Kidney (tissue), 14 donors: ENCODE results near the gene CEP57L1. TPM values are rescaled to one million over a fixed set of nuclear protein-coding genes. Genes with fewer than 3 reads are reported as not detected.

Experiments
- DNase-seq, 5 donors: peaks; one replicate each; pipeline ENCODE4 v3.0.0-alpha.2; 2013 to 2020
- FAIRE-seq: peaks from 2 replicates; lab custom pipeline; 2012; peaks lifted over from hg19 to GRCh38; lab: Jason Lieb, UNC
- H3K27ac ChIP-seq, 2 donors: one replicate each; pipeline ENCODE4 v1.7.0; 2013; ENCODE audit warnings: low read depth in 2 of 2, low read length in 2 of 2, inconsistent platforms in 1 of 2
- H3K27me3 ChIP-seq: one replicate; pipeline ENCODE4 v1.7.1; 2013; ENCODE audit warnings: low read length, inconsistent platforms; ENCODE audit not compliant: control insufficient read depth, insufficient read depth
- H3K36me3 ChIP-seq, 3 donors: one replicate each; pipeline versions ENCODE4 v1.7.0 to v1.7.1; 2013; ENCODE audit warnings: low read length in 3 of 3, control low read depth in 1 of 3, inconsistent platforms in 1 of 3; ENCODE audit not compliant: insufficient read depth in 3 of 3, control insufficient read depth in 2 of 3
- H3K4me1 ChIP-seq, 3 donors: one replicate each; pipeline versions ENCODE4 v1.7.0 to v1.7.1; 2013; ENCODE audit warnings: low read length in 3 of 3, inconsistent platforms in 1 of 3, low read depth in 1 of 3; ENCODE audit not compliant: control insufficient read depth in 2 of 3, insufficient read depth in 2 of 3
- H3K4me3 ChIP-seq, 3 donors: one replicate each; pipeline versions ENCODE4 v1.7.0 to v1.8.1; 2013; ENCODE audit warnings: low read length in 3 of 3, control low read depth in 1 of 3, inconsistent platforms in 1 of 3
- H3K9ac ChIP-seq, 3 donors: one replicate each; pipeline versions ENCODE4 v1.7.0 to v1.7.1; 2013; ENCODE audit warnings: low read length in 3 of 3, control low read depth in 1 of 3, inconsistent platforms in 1 of 3
- H3K9me3 ChIP-seq, 3 donors: one replicate each; pipeline versions ENCODE4 v1.7.0 to v1.7.1; 2013; ENCODE audit warnings: low read length in 3 of 3, control low read depth in 1 of 3, inconsistent platforms in 1 of 3; ENCODE audit not compliant: control insufficient read depth in 2 of 3, insufficient read depth in 1 of 3
- CTCF ChIP-seq: IDR thresholded peaks from 3 replicates; pipeline ENCODE4 v1.5.1; 2012; ENCODE audit warnings: mild to moderate bottlenecking, moderate library complexity, borderline replicate concordance; ENCODE audit not compliant: insufficient read depth; ENCODE audit errors: extremely low read depth
- intact Hi-C: fragments of 100-400 bp; cut with DNase I; formaldehyde crosslinking; loops from one replicate; pipeline ENCODE4 v1.11.1; 2022
- polyA plus RNA-seq: library from polyadenylated mRNA; stranded (reverse); fragments of 350-450 nt; fragmentation: Illumina TruSeq; extraction: RNeasy Lipid Tissue Mini Kit (QIAGEN cat#74804); gene quantifications from one replicate; pipeline ENCODE4 v1.2.3, GENCODE V29; 2014; ENCODE audit warnings: low read depth, low replicate concordance; ENCODE audit not compliant: insufficient read depth
- total RNA-seq: library from RNA; stranded (reverse); fragmentation: NEBNext Ultra II Directional; extraction: Animal tissue kit (Norgen Biotek cat#: 25700); gene quantifications from one replicate; pipeline ENCODE4 v1.2.1, GENCODE V29; 2021
- donor health status: control.
- donor health status: control.
- donor health status: control.
- donor health status: control.
- donor health status: control.
- donor health status: DM: yes; HTN: yes; CAD: no.
- donor health status: Normal renal cell carcinoma (clear cell type).

The CEP57L1 gene
- total and polyA plus RNA-seq, 2 donors from 2014 or later: 6.3 to 10.6 TPM

- intact Hi-C loops: loop anchor here (10.0 kb wide), 1 partner anchor 202 kb away; the partner anchor contains the start of gene CD164
- FAIRE-seq: no peak
- no peak overlapping the region for H3K27ac ChIP-seq
Measured at GRCh38 chr6:109183109-109183650, 87.9 kb downstream of the CEP57L1 start.

DNA sequence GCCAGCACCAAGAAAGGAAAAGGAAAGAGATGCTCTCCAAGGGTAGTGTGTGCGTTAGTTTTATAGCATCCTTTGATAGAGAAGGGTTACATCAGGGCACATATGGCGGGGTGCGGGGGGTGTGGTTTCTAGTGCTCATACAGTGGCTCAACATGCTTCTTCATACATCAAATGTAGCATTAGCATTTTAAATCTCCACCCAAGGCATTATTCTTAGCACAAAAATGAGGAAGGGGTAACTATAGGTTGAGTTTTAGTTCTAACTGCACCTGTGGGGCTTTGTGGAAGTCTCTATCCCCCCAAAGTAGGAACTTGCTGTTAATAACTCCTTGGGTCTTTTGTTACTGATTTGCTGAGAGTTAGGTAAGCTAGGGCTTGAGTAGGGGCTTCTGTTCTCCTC is 89.3 kb downstream of the CEP57L1 start:
- DNase-seq: no peak
- TF ChIP-seq CTCF: no peak
- FAIRE-seq: no peak
- no peak overlapping the region for H3K27ac ChIP-seq
- H3K4me3 ChIP-seq: no peak overlapping the region
- intact Hi-C loops: loop anchor here (10.0 kb wide), 1 partner anchor 200 kb away; the partner anchor contains the start of gene CD164
- no peaks in the 10 kb centered on the region for H3K36me3 ChIP-seq
- H3K27me3 ChIP-seq: no peaks in the 10 kb centered on the region
- no peaks in the 10 kb centered on the region for H3K9me3 ChIP-seq
- H3K9ac ChIP-seq: no peak overlapping the region
- peaks cover 0 to 6% (median 4%) of the 10 kb centered on the region in 3 donors for H3K4me1 ChIP-seq

More at GRCh38 chr6:109183109-109183650, 87.9 kb downstream of the CEP57L1 start:
- Histone ChIP-seq H3K27me3 (no peaks in the 10 kb centered on the region), H3K9me3 (peaks cover 0 to 5% (median 0%) of the 10 kb centered on the region in 3 donors), H3K4me1 (peaks cover 0 to 6% (median 4%) of the 10 kb centered on the region in 3 donors), H3K4me3 (no peak overlapping the region), H3K36me3 (no peaks in the 10 kb centered on the region), H3K9ac (no peak overlapping the region)
- DNase-seq: no peak
- no peak for TF ChIP-seq CTCF

DNA sequence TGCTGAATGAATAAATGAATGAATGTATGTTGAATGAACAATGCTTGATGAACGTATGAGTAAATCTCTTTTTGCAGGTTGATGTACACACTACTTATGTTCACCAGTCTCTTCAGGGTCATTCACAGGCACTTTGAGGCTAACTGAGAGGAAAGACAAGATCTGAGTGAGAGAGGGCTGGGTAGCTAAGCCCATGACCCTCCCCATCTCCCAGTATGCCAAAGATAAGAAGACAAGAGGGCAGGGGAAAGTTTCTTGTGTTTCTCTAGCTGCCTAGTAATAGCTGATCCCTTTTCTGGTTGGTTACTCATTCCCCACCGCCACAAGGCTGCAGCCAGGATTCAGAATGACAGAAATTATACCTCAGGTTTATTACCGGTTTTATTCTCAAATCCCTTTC is 90.7 kb downstream of the CEP57L1 start:
- no peak overlapping the region for H3K9ac ChIP-seq

More for the DNA sequence above, 90.7 kb downstream of the CEP57L1 start:
- peaks cover 0 to 6% (median 4%) of the 10 kb centered on the region in 3 donors for H3K4me1 ChIP-seq
- no peak overlapping the region for H3K27ac ChIP-seq
- H3K4me3 ChIP-seq: no peak overlapping the region
- H3K27me3 ChIP-seq: no peaks in the 10 kb centered on the region
- no peak for FAIRE-seq
- no peak for TF ChIP-seq CTCF
- no peaks in the 10 kb centered on the region for H3K9me3 ChIP-seq
- H3K36me3 ChIP-seq: no peaks in the 10 kb centered on the region
- DNase-seq: no peak
- intact Hi-C loops: loop anchor here (10.0 kb wide), 1 partner anchor 199 kb away; the partner anchor contains the start of gene CD164
